CD14-positive monocyte (primary cell): ENCODE results near the gene RSPRY1. TPM values are rescaled to one million over a fixed set of nuclear protein-coding genes. Genes with fewer than 3 reads are reported as not detected.

Source experiments
- DNase-seq, 3 donors: peaks; one replicate each; pipeline ENCODE4 v3.0.0-alpha.2; 2011 to 2022
- H2AFZ ChIP-seq: 2 replicates; pipeline ENCODE4 v1.6.0; 2012; ENCODE audit warnings: mild to moderate bottlenecking, low read depth, low read length, inconsistent platforms; ENCODE audit not compliant: insufficient read depth, poor library complexity, severe bottlenecking
- H3K27ac ChIP-seq, 2 donors: 1 replicate in 1 of 2; 2 replicates in 1 of 2; pipeline ENCODE4 v1.5.1; 2012 to 2013; ENCODE audit warnings: low read length in 2 of 2, control low read depth in 1 of 2, inconsistent platforms in 1 of 2, low read depth in 1 of 2, mild to moderate bottlenecking in 1 of 2
- H3K27me3 ChIP-seq, 2 donors: one replicate each; pipeline versions ENCODE4 v1.6.0 to v1.6.1; 2011 to 2013; ENCODE audit warnings: low read length in 2 of 2; ENCODE audit not compliant: control insufficient read depth in 2 of 2, insufficient read depth in 2 of 2
- H3K36me3 ChIP-seq, 2 donors: replicated peaks in 1 of 2; 1 replicate in 1 of 2; 2 replicates in 1 of 2; pipeline versions ENCODE4 v1.5.1 to v1.6.1; 2012 to 2013; ENCODE audit warnings: low read length in 2 of 2, control low read depth in 1 of 2, inconsistent platforms in 1 of 2, mild to moderate bottlenecking in 1 of 2; ENCODE audit not compliant: insufficient read depth in 2 of 2, control insufficient read depth in 1 of 2
- H3K4me1 ChIP-seq, 2 donors: 1 replicate in 1 of 2; 2 replicates in 1 of 2; pipeline versions ENCODE4 v1.5.1 to v1.6.1; 2012 to 2013; ENCODE audit warnings: low read length in 2 of 2, control low read depth in 1 of 2, inconsistent platforms in 1 of 2, mild to moderate bottlenecking in 1 of 2, moderate library complexity in 1 of 2; ENCODE audit not compliant: insufficient read depth in 2 of 2, control insufficient read depth in 1 of 2
- H3K4me2 ChIP-seq: replicated peaks from 2 replicates; pipeline ENCODE3; 2012; ENCODE audit warnings: low read length, moderate library complexity, mild to moderate bottlenecking; ENCODE audit not compliant: poor library complexity, severe bottlenecking; ENCODE audit errors: extremely low read depth
- H3K4me3 ChIP-seq, 3 experiments: fragments of 200-600 bp in 1 of 3; sonication (generic) in 1 of 3; replicated peaks in 1 of 3; 1 replicate in 2 of 3; 2 replicates in 1 of 3; pipeline ENCODE4 v1.5.1; 2011 to 2013; ENCODE audit warnings: low read length in 3 of 3, mild to moderate bottlenecking in 3 of 3, control low read depth in 2 of 3, low read depth in 2 of 3, inconsistent platforms in 1 of 3, moderate library complexity in 1 of 3
- H3K79me2 ChIP-seq: 2 replicates; pipeline ENCODE4 v1.6.0; 2012; ENCODE audit warnings: mild to moderate bottlenecking, control low read depth, inconsistent platforms, low read length, moderate library complexity; ENCODE audit not compliant: insufficient read depth
- H3K9ac ChIP-seq: 2 replicates; pipeline ENCODE4 v1.6.0; 2017; ENCODE audit warnings: low read length, mild to moderate bottlenecking; ENCODE audit not compliant: insufficient read depth, poor library complexity, severe bottlenecking
- H3K9me3 ChIP-seq, 2 donors: replicated peaks in 1 of 2; 1 replicate in 1 of 2; 2 replicates in 1 of 2; pipeline versions ENCODE4 v1.5.1 to v1.6.1; 2012 to 2013; ENCODE audit warnings: low read length in 2 of 2, control low read depth in 1 of 2; ENCODE audit not compliant: control insufficient read depth in 1 of 2, insufficient read depth in 1 of 2
- H4K20me1 ChIP-seq: 2 replicates; pipeline ENCODE4 v1.6.0; 2012; ENCODE audit warnings: mild to moderate bottlenecking, low read length, control low read depth, moderate library complexity; ENCODE audit not compliant: insufficient read depth
- H3K27ac Mint-ChIP-seq, 7 donors: one replicate each; pipeline ENCODE4 v1.8.0; 2020; ENCODE audit warnings: mild to moderate bottlenecking in 7 of 7, mixed read lengths in 7 of 7, moderate library complexity in 6 of 7, inconsistent platforms in 2 of 7
- H3K27me3 Mint-ChIP-seq, 3 donors: one replicate each; pipeline ENCODE4 v1.8.0; 2021 to 2022; ENCODE audit warnings: low read depth in 3 of 3, mild to moderate bottlenecking in 3 of 3, mixed read lengths in 3 of 3, moderate library complexity in 3 of 3, inconsistent platforms in 1 of 3
- H3K36me3 Mint-ChIP-seq, 2 donors: one replicate each; pipeline ENCODE4 v1.8.0; 2020; ENCODE audit warnings: mixed read lengths in 2 of 2, inconsistent platforms in 1 of 2, mild to moderate bottlenecking in 1 of 2
- H3K4me1 Mint-ChIP-seq: one replicate; pipeline ENCODE4 v1.8.0; 2020; ENCODE audit warnings: mild to moderate bottlenecking, mixed read lengths
- H3K4me3 Mint-ChIP-seq, 2 donors: one replicate each; pipeline ENCODE4 v1.8.0; 2020; ENCODE audit warnings: mild to moderate bottlenecking in 2 of 2, mixed read lengths in 2 of 2, moderate library complexity in 1 of 2
- H3K9me3 Mint-ChIP-seq, 7 donors: one replicate each; pipeline ENCODE4 v1.8.0; 2020 to 2022; ENCODE audit warnings: mixed read lengths in 7 of 7, mild to moderate bottlenecking in 6 of 7, moderate library complexity in 6 of 7, inconsistent platforms in 2 of 7
- WGBS: methylation state at CpG from one replicate; pipeline ENCODE4 v1.1.5; 2013; ENCODE audit warnings: missing lambda C conversion rate; ENCODE audit not compliant: insufficient coverage; 5-methylcytosine and 5-hydroxymethylcytosine counted together
- intact Hi-C, 2 donors: fragments of 100-400 bp; cut with micrococcal nuclease; formaldehyde crosslinking; loops; one replicate each; pipeline versions ENCODE4 v1.15.0 to v1.15.1; 2023
- polyA plus RNA-seq, 3 donors: library from polyadenylated mRNA; depleted of rRNA in 1 of 3; unstranded in 2 of 3; stranded (reverse) in 1 of 3; fragments of 300-500 nt in 2 of 3; fragments of >200 nt in 1 of 3; fragmentation: Illumina TruSeq in 2 of 3; gene quantifications; 1 replicate in 2 of 3; 2 replicates in 1 of 3; pipeline ENCODE4 v1.2.3, GENCODE V29; 2012 to 2021
- TF ChIP-seq, protein P1 (sequence below): fragments of 200-600 bp; IDR thresholded peaks from one replicate; pipeline ENCODE4 v1.8.0; 2022; ENCODE audit warnings: antibody characterized with exemption, mild to moderate bottlenecking

RSPRY1 gene
- polyA plus RNA-seq, 3 donors: 15.7 to 28.3 (median 21.3) TPM

DNA sequence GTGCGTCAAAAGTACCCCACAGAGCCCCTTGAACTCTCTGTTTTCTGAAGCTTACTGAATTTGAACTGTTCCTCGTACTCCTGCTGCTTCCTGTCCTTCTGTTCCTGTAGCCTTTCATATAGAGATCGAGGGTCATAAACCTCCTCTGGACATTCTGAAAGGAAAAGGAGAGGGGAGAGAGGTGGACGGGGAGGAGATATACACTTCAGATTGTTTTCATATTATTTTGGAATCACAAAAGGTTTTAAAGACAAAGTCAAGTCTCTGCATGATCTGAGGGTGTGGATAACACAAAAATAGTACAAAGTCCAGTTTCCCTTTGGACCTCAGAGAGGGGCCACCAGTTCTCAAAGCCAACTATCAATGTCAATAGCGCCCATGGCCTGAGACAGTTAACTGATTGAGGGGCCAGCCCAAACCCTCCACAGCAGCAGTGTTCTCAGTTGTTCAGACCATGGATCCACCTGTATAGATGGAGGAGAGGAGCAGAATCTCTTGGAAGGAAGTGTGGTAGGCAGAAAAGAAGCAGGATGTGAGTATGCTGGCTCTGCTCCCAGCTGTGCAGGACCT lies 13.3 kb upstream of the RSPRY1 start:
- H3K27ac Mint-ChIP-seq: peak overlapping the region in 1 of 7 donors; percentile 70

DNA sequence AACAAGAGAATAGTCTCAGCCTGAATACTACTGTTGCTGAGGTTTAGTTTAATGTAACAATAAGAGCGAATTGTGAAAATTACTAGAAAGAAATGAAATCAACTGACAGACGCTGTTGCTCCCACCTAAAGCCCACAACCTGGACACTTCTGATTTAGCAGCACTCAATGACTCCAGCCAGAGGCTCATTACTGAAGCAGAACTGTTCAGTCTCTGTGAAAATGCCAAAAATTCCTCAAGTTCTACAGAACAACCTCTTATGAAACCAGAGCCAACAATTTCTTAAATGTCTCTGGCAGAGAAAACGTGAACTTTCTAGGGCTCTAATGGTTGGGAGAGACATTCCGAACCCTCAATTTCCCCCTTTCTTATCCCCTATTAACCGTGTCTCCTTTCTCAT lies 10.2 kb upstream of the RSPRY1 start:
- DNase-seq: no peak
- Histone ChIP-seq H3K9me3 (no peaks in the 10 kb centered on the region), H3K27me3 (no peaks in the 10 kb centered on the region), H2AFZ (no peak overlapping the region), H3K27ac (no peak overlapping the region), H3K4me1 (no peaks in the 10 kb centered on the region), H3K36me3 (peaks cover 39 to 82% of the 10 kb centered on the region in 2 donors), H3K79me2 (peaks cover 45% of the 10 kb centered on the region), H3K9ac (no peak overlapping the region), H3K4me2 (no peak overlapping the region), H4K20me1 (peaks cover 20% of the 10 kb centered on the region), H3K4me3 (no peak overlapping the region)
- TF ChIP-seq, protein P1, sequence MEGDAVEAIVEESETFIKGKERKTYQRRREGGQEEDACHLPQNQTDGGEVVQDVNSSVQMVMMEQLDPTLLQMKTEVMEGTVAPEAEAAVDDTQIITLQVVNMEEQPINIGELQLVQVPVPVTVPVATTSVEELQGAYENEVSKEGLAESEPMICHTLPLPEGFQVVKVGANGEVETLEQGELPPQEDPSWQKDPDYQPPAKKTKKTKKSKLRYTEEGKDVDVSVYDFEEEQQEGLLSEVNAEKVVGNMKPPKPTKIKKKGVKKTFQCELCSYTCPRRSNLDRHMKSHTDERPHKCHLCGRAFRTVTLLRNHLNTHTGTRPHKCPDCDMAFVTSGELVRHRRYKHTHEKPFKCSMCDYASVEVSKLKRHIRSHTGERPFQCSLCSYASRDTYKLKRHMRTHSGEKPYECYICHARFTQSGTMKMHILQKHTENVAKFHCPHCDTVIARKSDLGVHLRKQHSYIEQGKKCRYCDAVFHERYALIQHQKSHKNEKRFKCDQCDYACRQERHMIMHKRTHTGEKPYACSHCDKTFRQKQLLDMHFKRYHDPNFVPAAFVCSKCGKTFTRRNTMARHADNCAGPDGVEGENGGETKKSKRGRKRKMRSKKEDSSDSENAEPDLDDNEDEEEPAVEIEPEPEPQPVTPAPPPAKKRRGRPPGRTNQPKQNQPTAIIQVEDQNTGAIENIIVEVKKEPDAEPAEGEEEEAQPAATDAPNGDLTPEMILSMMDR: no peak
- peaks cover 0 to 1% (median 0%) of the 10 kb centered on the region in 3 donors for H3K27me3 Mint-ChIP-seq
- H3K27ac Mint-ChIP-seq: no peak overlapping the region
- peaks cover 2% of the 10 kb centered on the region for H3K4me1 Mint-ChIP-seq
- intact Hi-C loops: no loop called here
- peaks cover 44 to 61% of the 10 kb centered on the region in 2 donors for H3K36me3 Mint-ChIP-seq
- no peaks in the 10 kb centered on the region for H3K9me3 Mint-ChIP-seq
- no peak overlapping the region for H3K4me3 Mint-ChIP-seq
- 92% methylated on average over 2 of the region's 5 CpGs for WGBS

More for the DNA sequence above, 13.3 kb upstream of the RSPRY1 start:
- Mint-ChIP-seq H3K4me1 (peaks cover 4% of the 10 kb centered on the region), H3K27me3 (peaks cover 0 to 1% (median 0%) of the 10 kb centered on the region in 3 donors), H3K36me3 (peaks cover 54 to 72% of the 10 kb centered on the region in 2 donors), H3K9me3 (no peaks in the 10 kb centered on the region), H3K4me3 (no peak overlapping the region)
- intact Hi-C loops: no loop called here
- H3K4me1 ChIP-seq: peaks cover 3 to 4% of the 10 kb centered on the region in 2 donors
- no peaks in the 10 kb centered on the region for H4K20me1 ChIP-seq
- H3K36me3 ChIP-seq: peaks cover 46 to 77% of the 10 kb centered on the region in 2 donors
- H3K9me3 ChIP-seq: no peaks in the 10 kb centered on the region
- H3K4me3 ChIP-seq: no peak overlapping the region
- peak overlapping the region in 1 of 2 donors; percentile 1 for H3K27ac ChIP-seq
- 83% methylated on average over 2 of the region's 5 CpGs for WGBS
- H3K4me2 ChIP-seq: no peak overlapping the region
- no peak for DNase-seq
- H3K9ac ChIP-seq: no peak overlapping the region
- TF ChIP-seq, protein P1: no peak
- no peak overlapping the region for H2AFZ ChIP-seq
- H3K79me2 ChIP-seq: peaks cover 15% of the 10 kb centered on the region
- no peaks in the 10 kb centered on the region for H3K27me3 ChIP-seq
